WI38 (cell line): ENCODE data around the gene GJD3.
A peak's percentile ranks its signal among the peaks of the same experiment; 100 is the strongest.

Source experiments
- H3K4me3 ChIP-seq: 2 replicates; pipeline ENCODE4 v1.5.1; 2011; ENCODE audit warnings: low read depth, mild to moderate bottlenecking, control low read depth, low read length
- TF ChIP-seq, protein P1 (sequence below): IDR thresholded peaks from 2 replicates; pipeline ENCODE4 v1.5.1; 2012; ENCODE audit warnings: low read depth, mild to moderate bottlenecking, control low read depth, low read length

Gene GJD3

DNA sequence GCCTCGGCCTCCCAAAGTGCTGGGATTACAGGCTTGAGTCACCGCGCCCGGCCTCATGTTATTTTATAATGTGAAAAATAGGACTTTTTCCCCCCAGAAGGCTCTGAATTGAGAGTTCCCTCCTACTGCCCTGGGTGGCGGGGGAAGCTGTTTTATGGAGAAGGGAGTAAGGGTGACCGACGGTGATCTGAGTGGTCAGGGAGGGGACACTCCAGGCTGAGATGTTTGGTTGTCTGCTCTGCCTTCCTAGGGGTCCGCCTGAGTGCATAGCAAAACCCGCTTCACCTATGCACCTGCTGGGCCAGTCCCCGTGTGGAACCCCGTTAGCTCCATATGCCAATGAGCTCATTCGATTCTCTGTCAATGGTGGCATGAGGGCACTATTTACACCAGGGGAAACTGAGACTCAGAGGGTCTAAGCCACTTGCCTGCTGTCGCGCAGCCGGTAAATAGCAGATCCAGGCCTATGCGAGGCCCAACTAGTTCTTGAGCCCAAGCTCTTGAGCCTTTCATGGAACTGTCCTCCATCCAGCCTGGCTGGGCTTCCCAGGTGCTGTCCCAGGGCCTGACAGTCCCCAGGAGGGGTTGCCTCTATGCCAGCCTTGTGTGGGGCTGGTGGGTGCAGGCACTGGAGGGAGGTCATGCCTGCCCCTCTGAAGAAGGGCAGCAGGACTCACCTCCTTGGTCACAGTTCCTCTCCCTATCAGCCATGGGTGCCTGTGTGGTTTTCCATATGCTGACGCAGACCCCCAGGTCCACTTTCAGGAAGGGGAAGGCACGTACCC lies 1.7 kb upstream of the GJD3 start:
- H3K4me3 ChIP-seq: no peak overlapping the region
- TF ChIP-seq, protein P1, sequence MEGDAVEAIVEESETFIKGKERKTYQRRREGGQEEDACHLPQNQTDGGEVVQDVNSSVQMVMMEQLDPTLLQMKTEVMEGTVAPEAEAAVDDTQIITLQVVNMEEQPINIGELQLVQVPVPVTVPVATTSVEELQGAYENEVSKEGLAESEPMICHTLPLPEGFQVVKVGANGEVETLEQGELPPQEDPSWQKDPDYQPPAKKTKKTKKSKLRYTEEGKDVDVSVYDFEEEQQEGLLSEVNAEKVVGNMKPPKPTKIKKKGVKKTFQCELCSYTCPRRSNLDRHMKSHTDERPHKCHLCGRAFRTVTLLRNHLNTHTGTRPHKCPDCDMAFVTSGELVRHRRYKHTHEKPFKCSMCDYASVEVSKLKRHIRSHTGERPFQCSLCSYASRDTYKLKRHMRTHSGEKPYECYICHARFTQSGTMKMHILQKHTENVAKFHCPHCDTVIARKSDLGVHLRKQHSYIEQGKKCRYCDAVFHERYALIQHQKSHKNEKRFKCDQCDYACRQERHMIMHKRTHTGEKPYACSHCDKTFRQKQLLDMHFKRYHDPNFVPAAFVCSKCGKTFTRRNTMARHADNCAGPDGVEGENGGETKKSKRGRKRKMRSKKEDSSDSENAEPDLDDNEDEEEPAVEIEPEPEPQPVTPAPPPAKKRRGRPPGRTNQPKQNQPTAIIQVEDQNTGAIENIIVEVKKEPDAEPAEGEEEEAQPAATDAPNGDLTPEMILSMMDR: no peak

DNA sequence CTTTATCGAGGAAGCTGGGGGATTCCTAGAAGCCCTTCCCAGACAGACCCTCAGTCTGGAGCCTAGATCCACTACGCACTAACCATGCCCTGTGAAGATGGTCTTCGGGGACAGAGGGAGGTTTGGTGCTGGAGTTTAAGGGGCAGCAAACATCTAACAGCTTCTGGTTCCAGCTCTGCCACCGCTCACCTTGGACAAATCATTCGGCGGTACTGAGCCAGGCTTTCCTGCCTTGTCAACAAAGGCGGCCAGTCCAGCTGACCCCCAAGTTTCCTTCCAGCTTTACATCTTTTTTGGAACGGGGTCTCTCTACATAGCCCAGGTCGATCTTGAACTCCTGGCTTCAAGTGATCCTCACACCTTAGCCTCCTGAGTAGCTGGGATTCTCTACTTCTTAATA lies 369 bp upstream of the GJD3 start:
- no peak overlapping the region for H3K4me3 ChIP-seq
- TF ChIP-seq, protein P1: no peak

DNA sequence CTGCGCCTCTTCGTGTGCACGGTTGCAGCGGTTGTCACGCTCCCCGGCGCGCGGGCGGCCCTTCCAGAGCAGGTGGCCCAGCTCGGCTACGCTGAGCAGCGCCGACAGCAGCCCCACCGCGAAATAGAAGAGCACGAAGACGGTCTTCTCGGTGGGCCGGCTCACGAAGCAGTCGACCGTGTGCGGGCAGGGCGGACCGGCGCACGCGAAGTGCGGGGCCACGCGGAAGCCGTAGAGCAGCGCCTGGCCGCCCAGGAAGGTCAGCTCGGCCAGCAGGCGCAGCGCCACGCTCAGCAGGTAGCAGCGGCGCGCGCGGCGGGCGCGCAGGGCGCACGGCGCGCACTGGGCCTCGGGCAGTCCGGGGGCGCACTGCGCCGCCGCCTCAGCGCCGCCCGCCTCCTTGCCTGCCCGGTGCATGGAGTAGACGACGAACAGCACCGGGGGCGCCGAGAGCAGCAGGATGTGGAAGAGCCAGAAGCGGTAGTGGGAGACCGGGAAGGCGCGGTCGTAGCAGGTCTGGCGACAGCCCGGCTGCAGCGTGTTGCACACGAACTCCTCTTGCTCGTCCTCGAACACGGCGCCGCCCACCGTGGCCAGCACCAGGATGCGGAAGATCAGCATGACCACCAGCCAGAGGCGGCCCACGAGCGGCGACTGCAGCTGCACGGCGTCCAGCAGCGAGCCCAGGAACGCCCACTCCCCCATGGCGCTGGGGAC lies 1.3 kb downstream of the GJD3 start:
- peak overlapping the region; percentile 51 for H3K4me3 ChIP-seq
- TF ChIP-seq, protein P1: no peak

DNA sequence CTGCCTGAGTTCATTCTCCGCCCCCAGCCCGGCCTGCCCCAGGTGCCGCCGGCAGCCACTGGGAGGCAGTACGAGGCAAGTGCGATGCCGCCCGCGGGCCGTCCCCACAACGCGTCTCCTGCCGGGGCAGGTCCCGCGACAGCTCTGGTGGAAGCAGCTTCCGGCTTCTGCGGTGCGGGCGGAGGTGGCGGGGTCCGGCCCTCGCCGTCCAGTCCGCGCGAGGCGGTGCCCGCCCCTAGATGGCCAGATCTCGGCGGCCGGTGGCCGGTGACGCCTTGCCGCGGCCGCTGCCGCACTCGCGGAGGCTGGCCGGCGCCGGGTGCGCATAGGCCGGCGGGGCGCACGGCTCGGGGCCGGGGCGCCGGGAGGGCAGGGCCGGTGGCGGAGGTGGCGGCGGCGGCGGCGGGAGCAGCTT lies 1.8 kb downstream of the GJD3 start:
- peak overlapping the region; percentile 51 for H3K4me3 ChIP-seq
- TF ChIP-seq, protein P1: peak; percentile 69

DNA sequence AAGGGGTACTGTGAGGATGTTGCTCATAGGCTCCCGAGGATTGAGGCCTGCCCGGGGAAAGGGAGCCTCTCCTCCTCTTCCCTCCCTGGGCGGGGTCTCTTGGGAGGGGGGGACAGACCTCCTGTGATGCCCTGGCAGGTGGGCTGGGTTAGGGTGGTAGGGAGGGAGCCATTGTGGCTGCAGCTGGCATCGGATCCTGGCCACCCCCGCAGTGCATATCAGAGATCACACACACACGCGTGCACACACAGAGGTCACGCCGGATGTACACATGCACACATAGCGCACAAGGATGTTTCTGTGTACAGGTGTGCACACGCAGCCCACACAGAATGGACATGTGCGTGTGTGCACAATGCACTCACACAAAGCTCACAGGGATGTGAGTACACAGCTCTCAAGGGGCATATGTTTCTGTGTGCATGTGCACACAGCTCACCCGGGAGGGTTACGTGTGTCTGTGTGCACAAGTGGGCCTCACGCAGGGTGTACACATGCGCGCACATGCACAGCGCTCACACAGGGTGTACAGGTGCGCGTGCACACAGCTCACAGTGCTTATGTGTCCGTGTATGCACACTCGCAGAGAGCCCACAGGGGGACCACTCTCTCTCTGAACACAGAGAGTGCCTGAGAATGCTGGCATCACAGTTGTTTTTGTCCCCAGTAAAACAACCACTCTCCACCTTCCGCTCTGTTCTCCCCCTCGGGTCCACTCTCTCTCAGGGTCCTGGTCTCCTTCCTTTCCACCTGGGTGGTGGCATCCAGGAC lies 2.4 kb downstream of the GJD3 start:
- peak overlapping the region; percentile 51; the same call in 1 of the 2 replicates for H3K4me3 ChIP-seq
- TF ChIP-seq, protein P1: no peak

DNA sequence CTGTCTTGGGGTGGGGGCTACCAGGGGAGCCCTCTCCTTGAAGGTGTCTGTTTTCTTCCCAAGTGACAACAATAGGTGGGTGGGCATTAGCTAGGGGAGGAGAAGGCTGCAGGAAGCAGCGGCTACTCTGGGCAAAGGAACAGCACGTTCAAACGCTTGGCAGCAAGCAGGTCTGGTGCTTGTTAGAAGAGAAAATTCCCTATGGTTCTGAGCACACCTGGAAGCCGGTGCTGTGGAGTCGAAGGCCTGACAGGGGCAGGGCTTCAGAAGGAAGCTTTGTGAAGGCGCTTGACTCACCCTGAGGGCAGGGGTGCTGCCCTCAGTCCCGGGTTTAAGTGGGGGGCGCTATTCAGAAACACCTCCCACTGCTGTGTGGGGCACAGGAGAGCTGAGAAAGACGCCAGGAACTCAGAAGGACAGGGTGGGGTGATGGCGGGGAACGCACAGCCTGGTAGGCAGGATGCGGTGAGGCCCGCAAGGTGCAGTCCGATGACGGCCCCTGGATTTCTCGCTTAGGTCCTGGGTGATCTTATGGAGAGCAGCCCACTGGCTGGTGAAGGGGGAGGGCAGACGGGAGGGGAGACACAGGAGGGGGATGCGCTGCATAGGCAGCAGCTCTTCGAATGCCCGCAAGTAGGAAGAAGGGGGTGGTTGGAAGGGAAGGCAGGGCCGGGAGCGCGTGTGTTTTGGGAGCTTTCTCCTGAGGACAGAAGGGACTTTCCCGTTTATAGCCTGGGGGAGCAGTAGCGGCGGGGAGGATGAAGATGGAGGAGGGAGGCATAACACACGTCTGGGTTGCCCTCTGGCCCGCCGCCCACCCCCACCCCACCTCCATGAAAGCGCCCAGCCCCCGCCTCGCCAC lies 3.2 kb downstream of the GJD3 start:
- no peak overlapping the region for H3K4me3 ChIP-seq
- TF ChIP-seq, protein P1: no peak
